IMR-90 (cell line): ENCODE data around the gene CPSF7. TPM values are rescaled to one million over a fixed set of nuclear protein-coding genes. Genes with fewer than 3 reads are reported as not detected.

ENCODE experiments used
- ATAC-seq: fragments of 200-7000 bp; cut with Tn5 transposase; 2 replicates; pipeline ENCODE4 v1.9.1; 2020; ENCODE audit warnings: low read depth, mild to moderate bottlenecking, moderate library complexity
- BruUV-seq: library from RNA; stranded (reverse); fragments of 400-500 nt; replicated peaks from 2 replicates; lab custom pipeline; 2021; lab: Mats Ljungman, UMichigan
- CTCF ChIA-PET: fragments of 300-600 bp; formaldehyde crosslinking; extraction: SDS; loops from one replicate; lab custom pipeline; 2021; ENCODE audit warnings: antibody characterized with exemption; lab: Yijun Ruan, JAX
- POLR2A ChIA-PET: fragments of 300-600 bp; sonication (Branson Sonifier 250); formaldehyde crosslinking; loops from one replicate; lab custom pipeline; 2022; ENCODE audit warnings: antibody characterized with exemption; ENCODE audit not compliant: unreplicated experiment; lab: Charles Lee
- DNase-seq: peaks from one replicate; pipeline ENCODE4 v3.0.0; 2013
- H2AFZ ChIP-seq: replicated peaks from 2 replicates; pipeline ENCODE3; 2013; ENCODE audit warnings: low read length, mild to moderate bottlenecking; ENCODE audit not compliant: poor library complexity
- H2AK5ac ChIP-seq: 2 replicates; pipeline ENCODE4 v1.6.1; 2013; ENCODE audit warnings: low read depth, low read length, inconsistent platforms
- H2AK9ac ChIP-seq: replicated peaks from 2 replicates; pipeline ENCODE3; 2013; ENCODE audit warnings: mild to moderate bottlenecking, low read depth, low read length, moderate library complexity; ENCODE audit not compliant: poor library complexity
- H2BK120ac ChIP-seq: 2 replicates; pipeline ENCODE4 v1.6.1; 2013; ENCODE audit warnings: low read depth, low read length, inconsistent platforms
- H2BK15ac ChIP-seq: 3 replicates; pipeline ENCODE4 v1.6.1; 2013; ENCODE audit warnings: low read depth, low read length, inconsistent platforms
- H2BK20ac ChIP-seq: 2 replicates; pipeline ENCODE4 v1.6.1; 2013; ENCODE audit warnings: low read depth, mild to moderate bottlenecking, inconsistent platforms, low read length, moderate library complexity
- H2BK5ac ChIP-seq: 2 replicates; pipeline ENCODE4 v1.6.1; 2013; ENCODE audit warnings: mild to moderate bottlenecking, low read depth, low read length, inconsistent platforms; ENCODE audit not compliant: poor library complexity, severe bottlenecking
- H3K14ac ChIP-seq: replicated peaks from 2 replicates; pipeline ENCODE4 v1.6.1; 2013; ENCODE audit warnings: low read depth, low read length, inconsistent platforms
- H3K18ac ChIP-seq: 2 replicates; pipeline ENCODE4 v1.6.1; 2013; ENCODE audit warnings: low read depth, low read length, control low read depth
- H3K23ac ChIP-seq: 2 replicates; pipeline ENCODE4 v1.6.1; 2013; ENCODE audit warnings: low read depth, low read length, inconsistent platforms
- H3K27ac ChIP-seq: 2 replicates; pipeline ENCODE4 v1.5.1; 2013; ENCODE audit warnings: mild to moderate bottlenecking, control low read depth, low read length; ENCODE audit not compliant: insufficient read depth
- H3K27me3 ChIP-seq: 2 replicates; pipeline ENCODE4 v1.6.1; 2013; ENCODE audit warnings: low read length; ENCODE audit not compliant: control insufficient read depth, insufficient read depth
- H3K36me3 ChIP-seq: 2 replicates; pipeline ENCODE4 v1.6.1; 2013; ENCODE audit warnings: low read length, mixed read lengths; ENCODE audit not compliant: control insufficient read depth, insufficient read depth
- H3K4ac ChIP-seq: 2 replicates; pipeline ENCODE4 v1.6.1; 2013; ENCODE audit warnings: low read depth, low read length, inconsistent platforms
- H3K4me1 ChIP-seq: 2 replicates; pipeline ENCODE4 v1.6.1; 2013; ENCODE audit warnings: low read length, mixed read lengths; ENCODE audit not compliant: control insufficient read depth, insufficient read depth
- H3K4me2 ChIP-seq: 2 replicates; pipeline ENCODE4 v1.6.1; 2013; ENCODE audit warnings: low read depth, mild to moderate bottlenecking, control low read depth, low read length, moderate library complexity
- H3K4me3 ChIP-seq: 2 replicates; pipeline ENCODE4 v1.5.1; 2013; ENCODE audit warnings: low read depth, mild to moderate bottlenecking, control low read depth, low read length, moderate library complexity; ENCODE audit not compliant: insufficient read depth
- H3K56ac ChIP-seq: 2 replicates; pipeline ENCODE4 v1.6.1; 2013; ENCODE audit warnings: low read length, inconsistent platforms; ENCODE audit not compliant: insufficient read depth; ENCODE audit errors: extremely low read depth
- H3K79me1 ChIP-seq, 2 experiments: 2 replicates each; pipeline ENCODE4 v1.6.1; 2013; ENCODE audit warnings: low read length in 2 of 2, inconsistent platforms in 1 of 2, low read depth in 1 of 2
- H3K9ac ChIP-seq: 2 replicates; pipeline ENCODE4 v1.6.1; 2013; ENCODE audit warnings: low read depth, low read length, control low read depth
- H3K9me1 ChIP-seq: 2 replicates; pipeline ENCODE4 v1.6.1; 2013; ENCODE audit warnings: low read length, inconsistent platforms; ENCODE audit not compliant: insufficient read depth
- H3K9me3 ChIP-seq: 2 replicates; pipeline ENCODE4 v1.6.1; 2013; ENCODE audit warnings: low read length; ENCODE audit not compliant: control insufficient read depth, insufficient read depth
- H4K20me1 ChIP-seq: 2 replicates; pipeline ENCODE4 v1.6.1; 2013; ENCODE audit warnings: low read length, inconsistent platforms; ENCODE audit not compliant: insufficient read depth
- H4K5ac ChIP-seq: 2 replicates; pipeline ENCODE4 v1.6.1; 2013; ENCODE audit warnings: mild to moderate bottlenecking, low read depth, low read length, control low read depth
- H4K8ac ChIP-seq, 2 experiments: 2 replicates each; pipeline ENCODE4 v1.6.1; 2013; ENCODE audit warnings: low read depth in 2 of 2, low read length in 2 of 2, control low read depth in 1 of 2, inconsistent platforms in 1 of 2
- H4K91ac ChIP-seq: 2 replicates; pipeline ENCODE4 v1.6.1; 2013; ENCODE audit warnings: low read depth, low read length, inconsistent platforms; ENCODE audit not compliant: insufficient read depth
- BHLHE40 ChIP-seq: fragments of 150-350 bp; IDR thresholded peaks from 2 replicates; pipeline ENCODE4 v1.6.1; 2016; ENCODE audit warnings: mild to moderate bottlenecking, low read depth, low read length
- MAFK ChIP-seq: IDR thresholded peaks from 2 replicates; pipeline ENCODE4 v1.6.1; 2012; ENCODE audit warnings: low read depth, low read length, improper control_type of control experiment
- RFX5 ChIP-seq: IDR thresholded peaks from 2 replicates; pipeline ENCODE4 v1.8.0; 2012; ENCODE audit warnings: low read depth, mild to moderate bottlenecking, low read length, moderate library complexity
- WGBS, 2 experiments: methylation state at CpG; one replicate each; pipeline versions ENCODE4 v1.1.5 to v1.1.7; 2013; ENCODE audit warnings: missing lambda C conversion rate in 2 of 2; ENCODE audit not compliant: insufficient read length in 1 of 2; ENCODE audit errors: extremely low coverage in 2 of 2; 5-methylcytosine and 5-hydroxymethylcytosine counted together
- dilution Hi-C: fragments of 300-500 bp; cut with HindIII; formaldehyde crosslinking; loops from one replicate; pipeline ENCODE4 v1.14.3; 2018; ENCODE audit warnings: low sequenced_read_pairs; ENCODE audit not compliant: unreplicated experiment
- in situ Hi-C: fragments of 300-500 bp; cut with MboI; formaldehyde crosslinking; loops from 3 replicates; pipeline ENCODE4 v1.14.3; 2019; ENCODE audit warnings: low sequenced_read_pairs, inconsistent platforms, mixed read lengths
- intact Hi-C: fragments of 100-400 bp; cut with micrococcal nuclease; formaldehyde crosslinking; loops from 2 replicates; pipeline ENCODE4 v1.10.0; 2022
- polyA plus RNA-seq, 3 experiments: library from polyadenylated mRNA; depleted of rRNA; stranded (reverse); fragments of >200 nt; gene quantifications; 2 replicates each; pipeline ENCODE4 v1.2.3, GENCODE V29; 2012; ENCODE audit warnings: low replicate concordance in 1 of 3
- total RNA-seq: library from RNA; depleted of rRNA; stranded (reverse); fragments of >200 nt; gene quantifications from 2 replicates; pipeline ENCODE4 v1.2.3, GENCODE V29; 2012
- TF ChIP-seq, protein P1 (sequence below): fragments of 150-350 bp; IDR thresholded peaks from 2 replicates; pipeline ENCODE4 v1.6.1; 2016; ENCODE audit warnings: low read depth, mild to moderate bottlenecking, low read length, moderate library complexity, borderline replicate concordance

Gene CPSF7
- total and polyA plus RNA-seq, 2 of the 4 experiments (the other 2 are of a cell fraction) = 9.5 to 55.2 TPM

DNA sequence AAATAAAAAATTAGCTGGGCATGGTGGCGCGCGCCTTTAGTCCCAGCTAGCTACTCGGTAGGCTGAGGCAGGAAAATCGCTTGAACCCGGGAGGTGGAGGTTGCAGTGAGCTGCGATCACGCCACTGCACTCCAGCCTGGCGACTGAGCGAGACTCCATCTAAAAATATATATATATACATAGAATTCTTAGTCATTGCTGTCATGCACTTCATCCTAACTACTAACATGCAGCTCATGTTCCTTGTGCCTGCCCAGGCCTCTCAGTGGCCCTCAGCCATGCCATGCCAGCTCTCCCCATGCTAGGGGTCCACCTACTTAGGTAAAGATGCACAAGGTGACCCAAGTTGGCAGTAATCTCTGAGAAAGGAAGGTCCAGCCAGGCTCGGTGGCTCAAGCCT, 71.2 kb downstream of the CPSF7 start:
- no peak overlapping the region for H3K56ac ChIP-seq
- H3K18ac ChIP-seq = no peak overlapping the region
- in situ Hi-C loops (no loop called here), dilution Hi-C loops (no loop called here), intact Hi-C loops (no loop called here)
- no peak overlapping the region for H3K27ac ChIP-seq
- H3K9ac ChIP-seq = no peak overlapping the region
- H2BK120ac ChIP-seq = no peak overlapping the region
- no peak for DNase-seq
- no peak overlapping the region for H3K23ac ChIP-seq
- TF ChIP-seq MAFK (no peak), BHLHE40 (no peak), RFX5 (no peak)
- TF ChIP-seq, protein P1, sequence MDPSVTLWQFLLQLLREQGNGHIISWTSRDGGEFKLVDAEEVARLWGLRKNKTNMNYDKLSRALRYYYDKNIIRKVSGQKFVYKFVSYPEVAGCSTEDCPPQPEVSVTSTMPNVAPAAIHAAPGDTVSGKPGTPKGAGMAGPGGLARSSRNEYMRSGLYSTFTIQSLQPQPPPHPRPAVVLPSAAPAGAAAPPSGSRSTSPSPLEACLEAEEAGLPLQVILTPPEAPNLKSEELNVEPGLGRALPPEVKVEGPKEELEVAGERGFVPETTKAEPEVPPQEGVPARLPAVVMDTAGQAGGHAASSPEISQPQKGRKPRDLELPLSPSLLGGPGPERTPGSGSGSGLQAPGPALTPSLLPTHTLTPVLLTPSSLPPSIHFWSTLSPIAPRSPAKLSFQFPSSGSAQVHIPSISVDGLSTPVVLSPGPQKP = no peak
- H3K4me2 ChIP-seq = no peak overlapping the region
- no peak overlapping the region for H2AFZ ChIP-seq
- no peak overlapping the region for H3K4ac ChIP-seq
- H2AK9ac ChIP-seq = no peak overlapping the region
- H2BK5ac ChIP-seq = no peak overlapping the region
- no peak overlapping the region for H3K14ac ChIP-seq
- no peak overlapping the region for H2BK15ac ChIP-seq
- H3K4me3 ChIP-seq = no peak overlapping the region
- H3K4me1 ChIP-seq = peaks cover 2% of the 10 kb centered on the region; the same call in 1 of the 2 replicates
- no peaks in the 10 kb centered on the region for H3K27me3 ChIP-seq
- H3K79me1 ChIP-seq = peaks cover 30 to 46% of the 10 kb centered on the region in 2 experiments
- no TSS peak for BruUV-seq
- no peak for ATAC-seq
- POLR2A ChIA-PET = no interaction called here
- H2BK20ac ChIP-seq = no peak overlapping the region
- H4K8ac ChIP-seq = no peak overlapping the region
- H3K9me1 ChIP-seq = peaks cover 5% of the 10 kb centered on the region
- no peak overlapping the region for H4K91ac ChIP-seq
- CTCF ChIA-PET = no interaction called here
- 64% methylated on average over 1 of the region's 11 CpGs; no CpG with 5 or more reads in 1 of the 2 experiments for WGBS, 2 experiments
- H4K20me1 ChIP-seq = no peaks in the 10 kb centered on the region
- no peak overlapping the region for H4K5ac ChIP-seq
- no peaks in the 10 kb centered on the region for H3K9me3 ChIP-seq
- H3K36me3 ChIP-seq = peaks cover 13% of the 10 kb centered on the region
- no peak overlapping the region for H2AK5ac ChIP-seq
